Retinal pigment epithelial cell (primary cell): ENCODE measurements around the gene BDH1.
"Not testable (repeated sequence)": the region's sequence is repeated elsewhere in the genome, so short reads cannot be mapped to it uniquely, and the experiment has no call there.

Experiments used
- DNase-seq: peaks from one replicate; pipeline ENCODE4 v3.0.0-alpha.2; 2010; ENCODE audit warnings: low read depth
- H3K4me3 ChIP-seq: 2 replicates; pipeline ENCODE4 v1.5.1; 2011; ENCODE audit warnings: mild to moderate bottlenecking, low read length, control low read depth, moderate library complexity
- TF ChIP-seq, protein P1 (sequence below): conservative IDR thresholded peaks from 2 replicates; pipeline ENCODE4 v1.5.1; 2011; ENCODE audit warnings: low read depth, low read length, control low read depth, inconsistent platforms

BDH1 gene

GRCh38 chr3:197589545-197589944, 33.8 kb upstream of the BDH1 start:
- DNase-seq = no peak
- H3K4me3 ChIP-seq = no peak overlapping the region
- TF ChIP-seq, protein P1, sequence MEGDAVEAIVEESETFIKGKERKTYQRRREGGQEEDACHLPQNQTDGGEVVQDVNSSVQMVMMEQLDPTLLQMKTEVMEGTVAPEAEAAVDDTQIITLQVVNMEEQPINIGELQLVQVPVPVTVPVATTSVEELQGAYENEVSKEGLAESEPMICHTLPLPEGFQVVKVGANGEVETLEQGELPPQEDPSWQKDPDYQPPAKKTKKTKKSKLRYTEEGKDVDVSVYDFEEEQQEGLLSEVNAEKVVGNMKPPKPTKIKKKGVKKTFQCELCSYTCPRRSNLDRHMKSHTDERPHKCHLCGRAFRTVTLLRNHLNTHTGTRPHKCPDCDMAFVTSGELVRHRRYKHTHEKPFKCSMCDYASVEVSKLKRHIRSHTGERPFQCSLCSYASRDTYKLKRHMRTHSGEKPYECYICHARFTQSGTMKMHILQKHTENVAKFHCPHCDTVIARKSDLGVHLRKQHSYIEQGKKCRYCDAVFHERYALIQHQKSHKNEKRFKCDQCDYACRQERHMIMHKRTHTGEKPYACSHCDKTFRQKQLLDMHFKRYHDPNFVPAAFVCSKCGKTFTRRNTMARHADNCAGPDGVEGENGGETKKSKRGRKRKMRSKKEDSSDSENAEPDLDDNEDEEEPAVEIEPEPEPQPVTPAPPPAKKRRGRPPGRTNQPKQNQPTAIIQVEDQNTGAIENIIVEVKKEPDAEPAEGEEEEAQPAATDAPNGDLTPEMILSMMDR = no peak

GRCh38 chr3:197586768-197587167, 31.0 kb upstream of the BDH1 start:
- not testable (repeated sequence) for H3K4me3 ChIP-seq, DNase-seq

- H3K4me3 ChIP-seq = no peak overlapping the region
- DNase-seq = no peak
- TF ChIP-seq, protein P1 = no peak
Measured at GRCh38 chr3:197586181-197586580, 30.4 kb upstream of the BDH1 start.

DNA sequence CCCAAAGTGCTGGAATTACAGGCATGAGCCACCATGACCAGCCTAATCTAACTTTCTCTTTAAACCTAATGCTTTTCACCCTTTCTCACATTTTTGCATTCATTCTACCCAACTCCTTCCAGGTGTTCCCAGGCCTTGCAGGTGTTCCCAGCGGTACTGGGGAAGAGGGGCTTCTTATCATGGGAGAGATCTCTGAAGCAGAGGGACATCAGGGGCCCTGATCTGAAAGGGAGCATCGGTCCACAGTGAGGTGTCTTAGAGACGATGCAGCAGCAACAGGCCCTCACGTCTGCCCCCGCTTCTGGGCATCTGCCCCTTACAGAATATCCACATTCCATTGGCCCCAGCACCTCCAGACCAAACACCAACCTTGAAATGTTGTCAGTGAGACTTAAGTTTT, 29.0 kb upstream of the BDH1 start:
- TF ChIP-seq, protein P1 = no peak
- no peak for DNase-seq
- no peak overlapping the region for H3K4me3 ChIP-seq

DNA sequence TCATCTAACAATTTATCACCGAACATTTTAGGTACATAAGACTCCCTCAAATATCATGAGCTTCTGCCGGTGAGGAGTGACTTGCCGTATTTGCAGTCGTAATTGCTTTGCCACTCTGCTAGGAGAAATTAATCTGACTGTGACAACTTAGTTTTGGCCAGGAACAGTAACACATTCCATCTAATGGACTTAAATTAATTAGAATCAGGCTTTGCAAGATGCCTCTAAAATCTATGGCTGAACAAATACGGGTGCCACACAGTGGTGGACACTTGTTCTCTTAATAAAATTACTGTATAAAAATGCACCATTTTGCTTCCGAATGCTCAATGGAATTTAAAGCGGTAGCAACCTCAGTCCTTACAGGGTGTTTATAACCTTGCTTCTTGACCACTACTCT, 27.6 kb upstream of the BDH1 start:
- no peak overlapping the region for H3K4me3 ChIP-seq
- DNase-seq = no peak
- TF ChIP-seq, protein P1 = no peak

- H3K4me3 ChIP-seq = no peak overlapping the region
- TF ChIP-seq, protein P1 = no peak
- no peak for DNase-seq
Measured at GRCh38 chr3:197580253-197580691, 24.5 kb upstream of the BDH1 start.

DNA sequence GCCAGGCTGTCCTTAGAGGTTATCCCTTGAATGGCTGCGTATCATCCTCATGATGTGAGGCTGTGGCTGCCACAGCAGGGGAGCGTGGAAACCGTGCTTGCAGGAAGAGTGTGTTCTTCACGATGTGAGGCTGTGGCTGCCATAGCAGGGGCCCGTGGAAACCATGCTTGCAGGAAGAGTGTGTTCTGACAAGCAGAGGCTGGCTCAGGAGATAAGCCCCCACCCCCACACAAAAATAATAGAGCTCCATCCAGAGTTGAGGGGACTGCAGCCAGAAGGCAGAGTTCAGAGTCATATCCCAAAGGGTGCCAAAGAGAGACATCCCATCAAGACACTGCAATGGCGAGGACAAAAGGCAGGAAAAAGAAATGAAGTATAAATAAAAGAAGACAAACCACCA, 22.6 kb upstream of the BDH1 start:
- TF ChIP-seq, protein P1 = no peak
- no peak overlapping the region for H3K4me3 ChIP-seq
- DNase-seq = no peak
